HepG2 (cell line): Measurements from ENCODE around the gene CDHR5. TPM values are rescaled to one million over a fixed set of nuclear protein-coding genes. Genes with fewer than 3 reads are reported as not detected.

Experiments used
- ATAC-seq: fragments of 200-7000 bp; cut with Tn5 transposase; 3 replicates; pipeline ENCODE4 v1.9.1; 2020; ENCODE audit warnings: mild to moderate bottlenecking, moderate library complexity
- BruUV-seq: library from RNA; stranded (reverse); fragments of 400-500 nt; replicated peaks from 2 replicates; lab custom pipeline; 2021; lab: Mats Ljungman, UMichigan
- CTCF ChIA-PET: fragments of 300-600 bp; formaldehyde crosslinking; extraction: SDS; loops from one replicate; lab custom pipeline; 2021; ENCODE audit warnings: low total read pairs, inconsistent platforms, low intra/inter-chr PET ratio; lab: Yijun Ruan, JAX
- POLR2A ChIA-PET: fragments of 350-600 bp; sonication (Branson Sonifier 250); formaldehyde crosslinking; loops from one replicate; lab custom pipeline; 2020; ENCODE audit warnings: antibody characterized with exemption, inconsistent platforms; lab: Yijun Ruan, JAX
- DNase-seq: peaks from one replicate; pipeline ENCODE4 v3.0.0-alpha.2; 2015; ENCODE audit warnings: low spot score
- FAIRE-seq: peaks from 3 replicates; lab custom pipeline; 2011; peaks lifted over from hg19 to GRCh38; lab: Jason Lieb, UNC
- H2AFZ ChIP-seq: one replicate; pipeline ENCODE4 v1.6.1; 2011; ENCODE audit warnings: low read length, inconsistent platforms
- H3K27ac ChIP-seq: fragments of 300-600 bp; 3 replicates; pipeline ENCODE4 v1.8.0; 2011; ENCODE audit warnings: mixed run types, mild to moderate bottlenecking, mixed read lengths, low read length, inconsistent platforms; ENCODE audit not compliant: insufficient read depth; ENCODE audit errors: extremely low read length
- H3K27me3 ChIP-seq, 2 experiments: fragments of 200-600 bp in 1 of 2; 2 replicates in 1 of 2; 3 replicates in 1 of 2; pipeline versions ENCODE4 v1.6.0 to v1.8.0; 2011; ENCODE audit warnings: low read length in 2 of 2, mild to moderate bottlenecking in 2 of 2, moderate library complexity in 2 of 2, inconsistent platforms in 1 of 2; ENCODE audit not compliant: insufficient read depth in 2 of 2, control insufficient read depth in 1 of 2
- H3K36me3 ChIP-seq, 2 experiments: fragments of 200-600 bp in 1 of 2; replicated peaks in 1 of 2; 2 replicates in 1 of 2; 3 replicates in 1 of 2; pipeline versions ENCODE4 v1.5.1 to v1.8.0; 2011; ENCODE audit warnings: low read length in 2 of 2, inconsistent platforms in 1 of 2; ENCODE audit not compliant: insufficient read depth in 2 of 2, control insufficient read depth in 1 of 2
- H3K4me1 ChIP-seq: 2 replicates; pipeline ENCODE4 v1.5.1; 2012; ENCODE audit warnings: low read length, inconsistent platforms; ENCODE audit not compliant: insufficient read depth
- H3K4me2 ChIP-seq: 2 replicates; pipeline ENCODE4 v1.6.0; 2011; ENCODE audit warnings: low read depth, low read length, inconsistent platforms
- H3K4me3 ChIP-seq, 3 experiments: fragments of 200-600 bp in 1 of 3; sonication (generic), shearing (Covaris generic) in 1 of 3; replicated peaks in 1 of 3; 2 replicates each; pipeline ENCODE4 v1.5.1; 2011 to 2016; ENCODE audit warnings: low read length in 3 of 3, inconsistent platforms in 2 of 3, low read depth in 2 of 3, mild to moderate bottlenecking in 2 of 3, control low read depth in 1 of 3, mixed read lengths in 1 of 3; ENCODE audit not compliant: insufficient read depth in 1 of 3
- H3K79me2 ChIP-seq: one replicate; pipeline ENCODE4 v1.6.1; 2011; ENCODE audit warnings: low read length, inconsistent platforms; ENCODE audit not compliant: insufficient read depth
- H3K9ac ChIP-seq: 2 replicates; pipeline ENCODE4 v1.6.0; 2011; ENCODE audit warnings: mild to moderate bottlenecking, low read depth, low read length, inconsistent platforms; ENCODE audit not compliant: insufficient read depth
- H3K9me3 ChIP-seq: 2 replicates; pipeline ENCODE4 v1.5.1; 2012; ENCODE audit warnings: mild to moderate bottlenecking, low read length
- H4K20me1 ChIP-seq: 2 replicates; pipeline ENCODE4 v1.6.0; 2011; ENCODE audit warnings: inconsistent platforms, mild to moderate bottlenecking, low read length, moderate library complexity; ENCODE audit not compliant: insufficient read depth
- AGO2 ChIP-seq: fragments of 200-400 bp; formaldehyde crosslinking; optimal IDR thresholded peaks from 2 replicates; pipeline ENCODE3; 2017; ENCODE audit warnings: mild to moderate bottlenecking, low read depth, low read length, moderate library complexity
- DNMT3B ChIP-seq: conservative IDR thresholded peaks from 2 replicates; pipeline ENCODE4 v1.6.1; 2016; ENCODE audit warnings: missing biosample characterization, control low read depth
- EED ChIP-seq: sonication (generic); formaldehyde crosslinking; IDR thresholded peaks from 2 replicates; pipeline ENCODE4 v1.5.0; 2020; ENCODE audit warnings: mild to moderate bottlenecking, missing genetic modification reagents
- HNRNPL ChIP-seq: fragments of 200-400 bp; formaldehyde crosslinking; IDR thresholded peaks from 2 replicates; pipeline ENCODE4 v1.6.1; 2017; ENCODE audit warnings: mild to moderate bottlenecking, low read depth, low read length
- HOXA9 ChIP-seq: sonication (generic); formaldehyde crosslinking; IDR thresholded peaks from 2 replicates; pipeline ENCODE4 v1.8.1; 2022; ENCODE audit warnings: missing genetic modification reagents, mild to moderate bottlenecking, moderate library complexity, borderline replicate concordance
- IRX3 ChIP-seq: sonication (generic); formaldehyde crosslinking; IDR thresholded peaks from 2 replicates; pipeline ENCODE4 v1.8.1; 2023; ENCODE audit warnings: mild to moderate bottlenecking, low read depth, missing genetic modification reagents, borderline replicate concordance
- JARID2 ChIP-seq: sonication (generic); formaldehyde crosslinking; IDR thresholded peaks from 2 replicates; pipeline ENCODE4 v1.8.1; 2023; ENCODE audit warnings: missing genetic modification reagents, inconsistent platforms; ENCODE audit not compliant: insufficient replicate concordance
- NCOA5 ChIP-seq: sonication (generic); formaldehyde crosslinking; IDR thresholded peaks from 2 replicates; pipeline ENCODE4 v1.4.0; 2020; ENCODE audit warnings: missing genetic modification reagents
- ONECUT2 ChIP-seq: sonication (generic); formaldehyde crosslinking; IDR thresholded peaks from 2 replicates; pipeline ENCODE4 v1.4.0; 2020; ENCODE audit warnings: missing genetic modification reagents
- POLR2G ChIP-seq: fragments of 200-400 bp; formaldehyde crosslinking; IDR thresholded peaks from 2 replicates; pipeline ENCODE4 v1.6.1; 2018; ENCODE audit warnings: mild to moderate bottlenecking, low read depth, low read length, moderate library complexity
- RNF2 ChIP-seq: fragments of 450-650 bp; conservative IDR thresholded peaks from 2 replicates; pipeline ENCODE4 v1.6.1; 2016; ENCODE audit warnings: low read depth
- SKI ChIP-seq: fragments of 450-650 bp; IDR thresholded peaks from one replicate; pipeline ENCODE4 v1.6.1; 2018; ENCODE audit warnings: mild to moderate bottlenecking; ENCODE audit not compliant: partially characterized antibody
- SPEN ChIP-seq: sonication (generic); formaldehyde crosslinking; IDR thresholded peaks from 2 replicates; pipeline ENCODE4 v1.5.1; 2020; ENCODE audit warnings: low read depth, mild to moderate bottlenecking, missing genetic modification reagents
- ZFX ChIP-seq: sonication (generic); formaldehyde crosslinking; IDR thresholded peaks from 2 replicates; pipeline ENCODE4 v1.4.0; 2020; ENCODE audit warnings: mild to moderate bottlenecking, low read depth, missing genetic modification reagents, moderate library complexity
- ZNF251 ChIP-seq: sonication (generic); formaldehyde crosslinking; IDR thresholded peaks from 2 replicates; pipeline ENCODE4 v1.9.0; 2021; ENCODE audit warnings: mild to moderate bottlenecking, missing genetic modification reagents
- ZNF564 ChIP-seq: sonication (generic); formaldehyde crosslinking; IDR thresholded peaks from 2 replicates; pipeline ENCODE4 v1.8.1; 2023; ENCODE audit warnings: mild to moderate bottlenecking, missing genetic modification reagents
- WGBS: methylation state at CpG from one replicate; pipeline ENCODE4 v1.1.6; 2017; ENCODE audit warnings: low lambda C conversion rate; 5-methylcytosine and 5-hydroxymethylcytosine counted together
- in situ Hi-C: cut with HindIII; loops from 2 replicates; pipeline ENCODE4 v1.10.0; 2017; ENCODE audit warnings: low pct_unique_long_range_greater_than_20kb; ENCODE audit not compliant: extremely low pct_ligation_motif_present
- intact Hi-C: fragments of 100-400 bp; cut with micrococcal nuclease; formaldehyde crosslinking; loops from one replicate; pipeline ENCODE4 v1.10.0; 2022; ENCODE audit not compliant: unreplicated experiment
- polyA plus RNA-seq, 8 experiments: library from polyadenylated mRNA; depleted of rRNA in 3 of 8; stranded (reverse) in 7 of 8; unstranded in 1 of 8; fragments of >200 nt; fragmentation: Illumina TruSeq in 4 of 8; extraction: Trizol in 4 of 8; gene quantifications; 2 replicates each; pipeline versions ENCODE4 v1.2.1 to v1.2.3, GENCODE V29; 2011 to 2016; ENCODE audit warnings: low read depth in 4 of 8, missing spikeins in 1 of 8, mixed read lengths in 1 of 8; ENCODE audit not compliant: insufficient read depth in 1 of 8
- total RNA-seq, 5 experiments: library from RNA; depleted of rRNA; stranded (reverse); fragments of >200 nt; fragmentation: Illumina TruSeq; extraction: Trizol; gene quantifications; 2 replicates each; pipeline ENCODE4 v1.2.3, GENCODE V29; 2016; ENCODE audit warnings: low read depth in 1 of 5
- TF ChIP-seq, protein P1 (sequence below): sonication (generic); formaldehyde crosslinking; IDR thresholded peaks from 2 replicates; pipeline ENCODE4 v1.8.0; 2023; ENCODE audit warnings: mild to moderate bottlenecking, missing genetic modification reagents
- TF ChIP-seq, protein P2 (sequence below), 2 experiments: IDR thresholded peaks; 2 replicates each; pipeline ENCODE4 v1.6.1; 2011 to 2012; ENCODE audit warnings: low read length in 2 of 2, borderline replicate concordance in 1 of 2, low read depth in 1 of 2, mild to moderate bottlenecking in 1 of 2, moderate library complexity in 1 of 2
- TF ChIP-seq, protein P3 (sequence below): IDR thresholded peaks from 2 replicates; pipeline ENCODE4 v1.6.1; 2016; ENCODE audit warnings: low read depth, control low read depth

The CDHR5 gene
- total and polyA plus RNA-seq, 2 of the 13 experiments (the other 11 are each of a cell fraction or from before 2014, with no cell fraction given), result 0.46 to 0.71 TPM

DNA sequence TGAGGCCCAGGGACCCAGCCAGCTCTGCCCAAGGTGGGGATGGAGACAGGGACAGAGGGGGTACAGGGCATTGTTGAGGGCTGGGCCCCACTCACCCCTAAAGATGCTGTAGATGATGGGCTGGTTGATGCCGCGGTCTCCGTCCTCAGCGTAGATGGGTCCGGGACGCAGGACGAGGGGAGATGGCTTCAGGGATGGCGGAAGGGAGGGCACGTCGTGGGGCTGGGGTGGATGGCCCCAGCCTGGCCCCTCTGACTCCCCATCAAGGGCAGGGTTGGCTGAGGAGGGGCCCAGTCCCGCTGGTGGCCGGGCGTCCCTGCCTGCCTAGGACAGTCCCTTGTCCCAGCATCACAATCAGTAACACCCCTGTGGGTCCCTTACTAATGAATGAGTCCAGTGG, 4.6 kb downstream of the CDHR5 start (continued):
- TF ChIP-seq RNF2, result no peak
- peak; percentile 52; the same call in 1 of the 2 replicates for TF ChIP-seq POLR2G
- TF ChIP-seq, all 625 proteins: peak for 4

DNA sequence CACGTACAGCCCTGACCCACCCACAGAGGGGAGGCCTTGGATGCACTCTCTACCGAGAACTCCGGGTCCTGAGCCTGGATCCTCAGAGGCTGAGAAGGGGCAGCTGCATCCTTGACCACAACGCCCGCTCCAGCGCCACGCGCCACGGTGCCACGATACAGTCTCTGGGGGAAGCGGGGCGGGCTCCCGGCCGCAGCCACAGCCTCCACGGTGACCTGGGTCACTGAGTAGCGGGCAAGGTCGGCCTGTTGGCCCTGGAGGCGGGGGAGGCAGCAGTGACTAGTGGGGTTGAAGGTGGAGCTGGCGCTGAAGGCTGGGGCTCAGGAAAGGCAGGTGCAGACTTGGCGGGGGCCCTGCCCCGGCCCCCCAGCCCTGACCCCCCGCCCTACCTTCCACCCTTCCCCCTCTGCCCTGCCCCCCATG, 5.1 kb downstream of the CDHR5 start:
- FAIRE-seq (no peak), DNase-seq (no peak), ATAC-seq (no peak)
- Histone ChIP-seq H3K4me2 (no peak overlapping the region), H3K36me3 (peaks cover 0 to 12% of the 10 kb centered on the region in 2 experiments; a peak in 2 of 5 replicates), H2AFZ (no peak overlapping the region), H3K9ac (no peak overlapping the region), H3K79me2 (no peaks in the 10 kb centered on the region), H3K4me3 (no peak overlapping the region), H3K27ac (no peak overlapping the region), H3K27me3 (no peaks in the 10 kb centered on the region), H3K9me3 (no peaks in the 10 kb centered on the region), H4K20me1 (peaks cover 6% of the 10 kb centered on the region; the same call in 1 of the 2 replicates), H3K4me1 (peaks cover 14% of the 10 kb centered on the region)
- BruUV-seq, result no TSS peak
- ChIA-PET POLR2A (no interaction called here), CTCF (no interaction called here)
- WGBS, result 95% methylated on average over 6 of the region's 22 CpGs
- intact Hi-C loops, result loop anchor here (10.0 kb wide), 1 partner anchor 65 kb away; no protein-coding TSS in a partner anchor
- in situ Hi-C loops, result loop anchor here (10.0 kb wide), 1 partner anchor 65 kb away; no protein-coding TSS in a partner anchor
- TF ChIP-seq AGO2 (peak; percentile 63), ONECUT2 (CRISPR knock-in tag) (no peak), SKI (no peak), EED (CRISPR knock-in tag) (no peak), DNMT3B (CRISPR knock-in tag) (no peak), ZNF564 (CRISPR knock-in tag) (no peak), JARID2 (no peak), IRX3 (CRISPR knock-in tag) (no peak), NCOA5 (CRISPR knock-in tag) (no peak), HNRNPL (0 out of 2 replicates have a peak, but pooled peaks have one; percentile 9), ZFX (CRISPR knock-in tag) (no peak), SPEN (CRISPR knock-in tag) (no peak), HOXA9 (CRISPR knock-in tag) (no peak), ZNF251 (CRISPR knock-in tag) (no peak)
- TF ChIP-seq, protein P1, sequence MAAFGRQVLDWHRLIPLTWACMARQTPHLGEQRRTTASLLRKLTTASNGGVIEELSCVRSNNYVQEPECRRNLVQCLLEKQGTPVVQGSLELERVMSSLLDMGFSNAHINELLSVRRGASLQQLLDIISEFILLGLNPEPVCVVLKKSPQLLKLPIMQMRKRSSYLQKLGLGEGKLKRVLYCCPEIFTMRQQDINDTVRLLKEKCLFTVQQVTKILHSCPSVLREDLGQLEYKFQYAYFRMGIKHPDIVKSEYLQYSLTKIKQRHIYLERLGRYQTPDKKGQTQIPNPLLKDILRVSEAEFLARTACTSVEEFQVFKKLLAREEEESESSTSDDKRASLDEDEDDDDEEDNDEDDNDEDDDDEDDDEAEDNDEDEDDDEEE, result no peak
- TF ChIP-seq, protein P2, sequence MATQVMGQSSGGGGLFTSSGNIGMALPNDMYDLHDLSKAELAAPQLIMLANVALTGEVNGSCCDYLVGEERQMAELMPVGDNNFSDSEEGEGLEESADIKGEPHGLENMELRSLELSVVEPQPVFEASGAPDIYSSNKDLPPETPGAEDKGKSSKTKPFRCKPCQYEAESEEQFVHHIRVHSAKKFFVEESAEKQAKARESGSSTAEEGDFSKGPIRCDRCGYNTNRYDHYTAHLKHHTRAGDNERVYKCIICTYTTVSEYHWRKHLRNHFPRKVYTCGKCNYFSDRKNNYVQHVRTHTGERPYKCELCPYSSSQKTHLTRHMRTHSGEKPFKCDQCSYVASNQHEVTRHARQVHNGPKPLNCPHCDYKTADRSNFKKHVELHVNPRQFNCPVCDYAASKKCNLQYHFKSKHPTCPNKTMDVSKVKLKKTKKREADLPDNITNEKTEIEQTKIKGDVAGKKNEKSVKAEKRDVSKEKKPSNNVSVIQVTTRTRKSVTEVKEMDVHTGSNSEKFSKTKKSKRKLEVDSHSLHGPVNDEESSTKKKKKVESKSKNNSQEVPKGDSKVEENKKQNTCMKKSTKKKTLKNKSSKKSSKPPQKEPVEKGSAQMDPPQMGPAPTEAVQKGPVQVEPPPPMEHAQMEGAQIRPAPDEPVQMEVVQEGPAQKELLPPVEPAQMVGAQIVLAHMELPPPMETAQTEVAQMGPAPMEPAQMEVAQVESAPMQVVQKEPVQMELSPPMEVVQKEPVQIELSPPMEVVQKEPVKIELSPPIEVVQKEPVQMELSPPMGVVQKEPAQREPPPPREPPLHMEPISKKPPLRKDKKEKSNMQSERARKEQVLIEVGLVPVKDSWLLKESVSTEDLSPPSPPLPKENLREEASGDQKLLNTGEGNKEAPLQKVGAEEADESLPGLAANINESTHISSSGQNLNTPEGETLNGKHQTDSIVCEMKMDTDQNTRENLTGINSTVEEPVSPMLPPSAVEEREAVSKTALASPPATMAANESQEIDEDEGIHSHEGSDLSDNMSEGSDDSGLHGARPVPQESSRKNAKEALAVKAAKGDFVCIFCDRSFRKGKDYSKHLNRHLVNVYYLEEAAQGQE (IDR thresholded peaks at IDR 0.05; ENCODE audit: borderline replicate concordance in 1 of 2, low read depth in 1 of 2, low read length in 2 of 2), result no peak
- TF ChIP-seq, protein P3, sequence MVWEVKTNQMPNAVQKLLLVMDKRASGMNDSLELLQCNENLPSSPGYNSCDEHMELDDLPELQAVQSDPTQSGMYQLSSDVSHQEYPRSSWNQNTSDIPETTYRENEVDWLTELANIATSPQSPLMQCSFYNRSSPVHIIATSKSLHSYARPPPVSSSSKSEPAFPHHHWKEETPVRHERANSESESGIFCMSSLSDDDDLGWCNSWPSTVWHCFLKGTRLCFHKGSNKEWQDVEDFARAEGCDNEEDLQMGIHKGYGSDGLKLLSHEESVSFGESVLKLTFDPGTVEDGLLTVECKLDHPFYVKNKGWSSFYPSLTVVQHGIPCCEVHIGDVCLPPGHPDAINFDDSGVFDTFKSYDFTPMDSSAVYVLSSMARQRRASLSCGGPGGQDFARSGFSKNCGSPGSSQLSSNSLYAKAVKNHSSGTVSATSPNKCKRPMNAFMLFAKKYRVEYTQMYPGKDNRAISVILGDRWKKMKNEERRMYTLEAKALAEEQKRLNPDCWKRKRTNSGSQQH (CRISPR knock-in tag), result no peak
